SK-N-SH treated with all-trans-retinoic acid at 6 μM for 48 hours (cell line): ENCODE data around the gene TBXAS1.

Experiments used
- ARNTL ChIP-seq: fragments of 450-650 bp; formaldehyde crosslinking; IDR thresholded peaks from 2 replicates; pipeline ENCODE4 v1.5.0; 2020; ENCODE audit warnings: low read depth, mild to moderate bottlenecking, moderate library complexity, borderline replicate concordance
- ESRRG ChIP-seq: fragments of 250-450 bp; sonication (Bioruptor Pico); IDR thresholded peaks from 2 replicates; pipeline ENCODE4 v1.6.1; 2021; ENCODE audit warnings: mild to moderate bottlenecking
- GLIS3 ChIP-seq: fragments of 250-450 bp; sonication (Bioruptor Pico); IDR thresholded peaks from 2 replicates; pipeline ENCODE4 v1.5.0; 2020; ENCODE audit warnings: mild to moderate bottlenecking, moderate library complexity
- ISL1 ChIP-seq: fragments of 250-450 bp; sonication (Bioruptor Pico); IDR thresholded peaks from 2 replicates; pipeline ENCODE4 v2.1.2; 2022; ENCODE audit warnings: mild to moderate bottlenecking, moderate library complexity
- OSR1 ChIP-seq: fragments of 250-450 bp; sonication (Bioruptor Pico); IDR thresholded peaks from 2 replicates; pipeline ENCODE4 v1.8.0; 2022; ENCODE audit warnings: moderate library complexity, mild to moderate bottlenecking, inconsistent platforms
- PATZ1 ChIP-seq: fragments of 250-450 bp; sonication (Bioruptor Pico); IDR thresholded peaks from 2 replicates; pipeline ENCODE4 v1.8.0; 2020; ENCODE audit warnings: mild to moderate bottlenecking, moderate library complexity, borderline replicate concordance
- RARB ChIP-seq: fragments of 250-450 bp; sonication (Bioruptor Pico); IDR thresholded peaks from 2 replicates; pipeline ENCODE4 v1.8.0; 2021; ENCODE audit warnings: mild to moderate bottlenecking, moderate library complexity
- SNAI2 ChIP-seq: fragments of 250-450 bp; sonication (Bioruptor Pico); IDR thresholded peaks from 2 replicates; pipeline ENCODE4 v1.5.0; 2020; ENCODE audit warnings: mild to moderate bottlenecking, moderate library complexity
- TCF4 ChIP-seq: fragments of 250-450 bp; sonication (Bioruptor Pico); IDR thresholded peaks from 2 replicates; pipeline ENCODE4 v1.8.0; 2021; ENCODE audit warnings: mild to moderate bottlenecking, moderate library complexity, borderline replicate concordance
- ZFP3 ChIP-seq: fragments of 250-450 bp; sonication (Bioruptor Pico); IDR thresholded peaks from 2 replicates; pipeline ENCODE4 v1.5.0; 2020; ENCODE audit warnings: mild to moderate bottlenecking, moderate library complexity
- ZFP30 ChIP-seq: fragments of 450-650 bp; formaldehyde crosslinking; IDR thresholded peaks from 2 replicates; pipeline ENCODE4 v1.5.0; 2022; ENCODE audit warnings: mild to moderate bottlenecking, moderate library complexity
- TF ChIP-seq, protein P1 (sequence below): fragments of 250-450 bp; sonication (Bioruptor Pico); IDR thresholded peaks from 2 replicates; pipeline ENCODE4 v1.5.1; 2020; ENCODE audit warnings: low read depth, mild to moderate bottlenecking, moderate library complexity

- TF ChIP-seq ISL1 (CRISPR knock-in tag): no peak
- no peak for TF ChIP-seq ESRRG (CRISPR knock-in tag)
- TF ChIP-seq ZFP3 (CRISPR knock-in tag): no peak
- TF ChIP-seq ARNTL (CRISPR knock-in tag): no peak
- no peak for TF ChIP-seq GLIS3
- TF ChIP-seq PATZ1 (CRISPR knock-in tag): no peak
- no peak for TF ChIP-seq RARB (CRISPR knock-in tag)
- no peak for TF ChIP-seq TCF4 (CRISPR knock-in tag)
- no peak for TF ChIP-seq OSR1
- no peak for TF ChIP-seq ZFP30
- TF ChIP-seq SNAI2 (CRISPR knock-in tag): no peak
- TF ChIP-seq, protein P1, sequence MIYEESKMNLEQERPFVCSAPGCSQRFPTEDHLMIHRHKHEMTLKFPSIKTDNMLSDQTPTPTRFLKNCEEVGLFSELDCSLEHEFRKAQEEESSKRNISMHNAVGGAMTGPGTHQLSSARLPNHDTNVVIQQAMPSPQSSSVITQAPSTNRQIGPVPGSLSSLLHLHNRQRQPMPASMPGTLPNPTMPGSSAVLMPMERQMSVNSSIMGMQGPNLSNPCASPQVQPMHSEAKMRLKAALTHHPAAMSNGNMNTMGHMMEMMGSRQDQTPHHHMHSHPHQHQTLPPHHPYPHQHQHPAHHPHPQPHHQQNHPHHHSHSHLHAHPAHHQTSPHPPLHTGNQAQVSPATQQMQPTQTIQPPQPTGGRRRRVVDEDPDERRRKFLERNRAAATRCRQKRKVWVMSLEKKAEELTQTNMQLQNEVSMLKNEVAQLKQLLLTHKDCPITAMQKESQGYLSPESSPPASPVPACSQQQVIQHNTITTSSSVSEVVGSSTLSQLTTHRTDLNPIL: no peak
Observed at GRCh38 chr7:139830292-139830691, 1.2 kb downstream of the TBXAS1 start.
